ENCODE results near the gene TLCD5.

The TLCD5 gene

DNA sequence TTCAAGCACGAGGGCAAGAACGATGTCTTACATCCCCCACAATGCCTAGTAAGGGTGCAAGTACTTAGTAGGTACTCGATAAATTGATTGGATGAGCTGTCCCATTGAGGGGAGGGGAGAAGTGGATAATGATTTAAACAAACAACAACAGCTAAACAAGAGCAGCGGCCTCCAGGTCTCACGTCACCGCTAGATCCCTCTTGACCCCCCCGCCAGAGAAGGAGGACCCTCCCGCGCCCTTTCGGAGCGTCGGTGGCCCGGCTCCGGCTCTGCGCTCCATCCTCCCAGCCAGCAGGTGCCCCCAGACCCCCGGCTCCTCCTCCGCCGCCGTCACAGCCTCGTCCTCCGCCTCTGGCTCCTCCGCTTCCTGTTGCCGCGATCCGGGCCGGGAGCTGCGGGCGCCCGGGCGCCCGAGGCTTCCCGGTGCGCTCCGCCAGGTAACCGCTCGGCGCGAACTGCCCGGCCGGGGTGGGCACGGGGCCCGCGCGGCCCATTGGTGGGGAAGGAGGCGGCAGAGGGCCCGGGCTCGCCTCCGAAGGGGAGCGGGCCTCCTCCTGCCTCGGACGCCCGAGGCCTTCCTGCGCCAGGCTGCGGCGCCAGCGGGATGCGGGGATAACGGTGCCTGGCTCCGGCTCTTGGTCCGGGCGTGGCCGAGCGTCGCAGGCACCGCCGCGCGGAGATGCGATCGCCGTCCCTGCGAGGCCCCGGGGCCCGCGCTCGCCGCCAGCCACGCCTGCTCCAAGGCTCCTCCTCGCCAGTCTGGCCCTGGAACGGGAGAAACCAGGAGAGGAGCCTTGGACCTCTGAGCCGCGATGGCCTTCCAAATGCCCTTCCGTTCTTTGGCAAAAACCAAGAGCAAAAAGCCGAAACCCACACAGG lies at the start of gene TLCD5:
TLCD5 (plus strand) TSS at position 368 of the 879 bp plus-strand sequence. CDS start 2,143 bp downstream, outside the sequence.
- DNase-seq, result peak; percentile 36

DNA sequence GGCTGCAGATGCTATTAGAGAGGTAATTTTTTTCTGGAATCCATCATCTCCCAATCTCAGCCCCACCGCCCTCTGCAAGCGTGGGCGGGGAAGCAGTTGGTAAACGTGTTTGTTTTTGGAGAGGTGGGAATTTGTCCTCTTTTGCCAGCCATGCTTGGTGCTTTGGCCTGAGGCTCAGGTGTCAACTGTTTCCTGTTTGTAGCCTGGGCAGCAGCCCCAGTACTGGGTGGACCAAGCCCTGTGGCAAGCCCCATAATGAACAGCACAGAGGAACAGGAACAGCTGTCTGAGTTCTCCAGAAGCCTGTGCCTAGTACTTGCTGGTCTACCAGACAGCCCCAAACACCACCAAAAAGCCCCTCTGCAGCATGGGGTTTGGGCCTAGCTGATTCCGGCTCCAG lies 45.6 kb upstream of the TLCD5 start:
- no peak for DNase-seq

DNA sequence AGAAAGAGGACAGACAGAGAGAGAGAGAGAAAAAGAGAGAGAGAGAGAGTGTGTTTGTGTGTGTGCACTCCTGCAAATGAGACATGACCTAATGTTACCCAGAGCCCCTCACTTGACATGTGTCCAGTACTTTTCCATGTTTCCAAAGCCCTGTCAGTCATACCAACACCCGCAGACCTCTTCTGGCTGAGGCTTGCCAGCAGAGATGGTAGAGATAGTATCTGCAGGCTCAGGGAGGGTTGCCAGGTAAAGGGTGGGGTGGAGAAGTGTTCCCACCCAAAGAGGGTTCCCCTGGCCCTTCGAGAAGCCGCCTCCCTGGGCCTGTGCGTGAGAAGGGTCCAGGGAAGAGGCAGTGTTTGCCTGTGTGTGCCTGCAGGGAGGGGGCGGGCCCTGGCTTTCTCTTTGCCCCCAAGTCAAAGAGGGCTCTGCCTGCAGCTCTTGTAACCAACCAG lies 44.5 kb upstream of the TLCD5 start:
- no peak for DNase-seq

DNA sequence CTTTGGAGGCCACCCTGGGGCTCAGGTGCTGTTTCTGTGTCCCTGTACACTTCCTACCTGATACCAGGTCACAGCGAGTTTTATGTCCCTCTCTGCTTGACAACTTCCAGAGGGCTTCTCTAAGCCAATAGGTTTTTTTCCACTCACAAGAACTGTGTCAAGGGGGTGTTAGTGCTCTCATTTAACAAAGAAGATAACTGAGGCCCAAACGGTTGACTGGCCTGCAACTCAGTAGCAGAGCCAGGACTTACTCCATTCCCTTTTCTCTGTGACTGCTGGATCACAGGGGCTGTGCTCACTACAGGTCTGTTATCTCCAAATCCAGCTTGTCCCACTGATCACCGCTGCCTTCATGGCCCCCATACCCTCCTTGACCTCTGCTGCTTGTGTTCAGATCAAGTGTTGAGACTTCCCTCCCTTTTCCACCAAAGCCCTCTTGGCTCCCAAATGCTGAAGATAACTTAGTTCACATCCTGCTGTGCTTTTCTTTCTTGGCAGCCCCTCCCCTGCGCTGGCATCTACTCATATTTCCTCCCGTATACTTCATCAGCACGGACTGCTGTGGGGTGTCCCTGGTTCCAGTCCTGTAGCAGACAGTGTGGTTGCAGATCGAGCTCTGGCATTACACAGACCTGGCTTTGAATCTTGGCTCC lies 43.8 kb upstream of the TLCD5 start:
- no peak for DNase-seq

DNA sequence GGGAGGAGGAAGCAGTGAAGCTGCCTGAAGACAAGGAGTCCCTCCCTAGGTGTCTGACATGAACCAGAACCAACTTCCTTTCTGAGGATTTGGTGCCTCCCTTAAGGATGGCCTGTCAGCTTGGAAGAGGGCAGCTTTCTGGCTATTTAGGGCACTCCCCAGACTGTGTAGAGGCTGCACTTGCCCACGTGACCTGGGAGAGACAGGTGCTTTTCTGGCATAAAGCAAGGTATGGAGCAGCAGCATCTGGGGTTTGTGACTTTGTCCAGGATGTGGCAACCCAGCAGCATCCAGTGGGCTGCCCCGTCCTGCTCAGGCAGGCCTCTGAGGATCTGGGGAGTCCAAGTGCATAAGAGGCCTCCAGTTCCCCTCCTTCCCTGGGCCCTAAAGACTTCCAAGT lies 42.0 kb upstream of the TLCD5 start:
- no peak for DNase-seq

DNA sequence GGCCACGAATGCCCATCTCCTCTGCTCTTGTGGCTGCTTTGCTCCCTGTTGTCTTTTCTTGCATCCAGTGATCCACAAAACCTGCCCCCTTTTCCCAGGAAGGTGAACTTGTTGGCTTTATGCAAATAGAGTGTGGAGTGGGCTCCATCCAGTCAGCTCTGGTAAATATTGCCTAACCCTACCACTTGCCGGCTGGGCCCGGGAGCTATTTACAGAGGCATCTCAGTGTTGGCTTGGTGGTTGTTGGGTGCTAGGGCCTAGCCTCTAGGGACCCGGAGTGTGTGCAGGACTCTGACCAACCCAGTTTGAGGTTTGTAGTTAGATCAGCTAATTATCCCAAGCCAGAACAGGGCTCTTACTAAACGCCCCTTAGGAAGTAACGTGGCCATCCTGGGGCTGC lies 40.8 kb upstream of the TLCD5 start:
- no peak for DNase-seq

DNA sequence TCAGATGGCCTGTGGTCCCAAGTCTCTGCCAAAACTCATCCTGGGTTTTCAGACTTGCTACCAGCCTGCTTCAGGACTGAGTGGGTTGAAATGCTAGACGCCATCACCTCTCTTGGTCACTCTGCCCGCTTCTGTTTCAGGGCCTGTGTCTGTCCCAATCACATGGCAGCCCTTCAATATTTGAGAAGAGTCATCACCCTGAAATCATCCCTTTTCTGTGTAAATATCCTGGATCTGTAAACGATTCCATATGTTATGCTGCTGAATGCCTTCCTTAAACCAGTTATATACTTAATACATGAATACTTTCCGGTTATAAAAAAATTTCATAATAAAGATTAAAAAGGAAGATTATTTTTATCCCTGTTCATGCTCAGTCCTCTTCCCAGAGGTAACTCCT lies 39.8 kb upstream of the TLCD5 start:
- DNase-seq, result no peak

DNA sequence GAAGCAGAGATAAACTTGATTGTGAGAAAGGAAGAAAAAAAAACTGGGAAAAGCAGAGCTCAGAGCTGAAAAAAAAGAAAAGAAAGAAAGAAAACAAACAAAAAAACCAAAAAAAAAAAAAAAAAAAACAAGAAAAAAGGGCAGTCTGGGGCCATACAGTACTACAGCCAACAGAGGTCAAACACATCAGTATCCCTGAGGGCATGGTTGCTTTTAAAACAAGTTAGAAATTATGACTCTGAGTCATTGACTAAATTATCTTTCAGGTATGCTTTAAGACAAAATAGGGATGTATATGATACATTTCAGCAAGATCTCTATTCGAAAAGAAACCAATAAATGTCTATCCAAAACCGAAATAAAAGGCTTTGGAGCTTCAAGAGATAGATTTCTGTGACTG lies 37.1 kb upstream of the TLCD5 start:
- no peak for DNase-seq

DNA sequence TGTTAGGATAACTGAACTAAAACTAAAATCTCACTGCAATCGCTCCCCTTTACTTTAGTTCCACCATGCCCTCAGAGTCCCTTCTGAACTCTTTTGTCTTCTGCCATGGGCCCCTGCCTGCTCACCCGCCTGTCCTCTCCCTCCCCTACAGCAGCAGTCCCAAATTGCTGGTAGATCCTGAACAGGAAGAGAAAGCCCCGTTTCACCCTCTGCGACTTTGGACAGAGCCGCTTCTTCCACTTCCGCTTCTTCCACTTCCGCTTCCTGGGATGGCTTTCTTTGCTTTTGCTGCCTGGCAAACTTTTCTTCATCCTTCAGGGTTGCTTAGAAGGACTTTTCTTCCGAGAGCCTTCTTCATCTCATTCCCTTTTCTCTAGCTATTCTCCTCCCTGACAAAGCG lies 35.7 kb upstream of the TLCD5 start:
- DNase-seq, result no peak

DNA sequence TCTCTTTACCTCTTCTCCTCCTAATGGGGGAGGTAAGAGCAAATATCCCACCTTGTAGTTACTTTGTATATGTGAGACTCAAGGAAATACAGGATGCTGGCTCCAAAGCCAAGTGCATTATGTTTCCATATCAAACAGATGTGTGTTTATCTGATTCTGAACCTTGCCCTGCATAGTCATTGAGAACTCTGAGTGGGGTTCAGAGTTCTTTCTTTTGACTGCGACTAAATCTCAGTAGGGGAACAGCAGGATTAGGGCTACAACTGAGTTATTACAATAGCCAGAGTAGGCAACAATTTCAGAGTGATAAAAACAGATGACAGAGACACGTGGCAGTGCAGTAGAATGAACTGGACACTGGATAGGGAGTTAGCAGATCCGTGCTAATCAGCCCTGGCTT lies 34.1 kb upstream of the TLCD5 start:
- no peak for DNase-seq

DNA sequence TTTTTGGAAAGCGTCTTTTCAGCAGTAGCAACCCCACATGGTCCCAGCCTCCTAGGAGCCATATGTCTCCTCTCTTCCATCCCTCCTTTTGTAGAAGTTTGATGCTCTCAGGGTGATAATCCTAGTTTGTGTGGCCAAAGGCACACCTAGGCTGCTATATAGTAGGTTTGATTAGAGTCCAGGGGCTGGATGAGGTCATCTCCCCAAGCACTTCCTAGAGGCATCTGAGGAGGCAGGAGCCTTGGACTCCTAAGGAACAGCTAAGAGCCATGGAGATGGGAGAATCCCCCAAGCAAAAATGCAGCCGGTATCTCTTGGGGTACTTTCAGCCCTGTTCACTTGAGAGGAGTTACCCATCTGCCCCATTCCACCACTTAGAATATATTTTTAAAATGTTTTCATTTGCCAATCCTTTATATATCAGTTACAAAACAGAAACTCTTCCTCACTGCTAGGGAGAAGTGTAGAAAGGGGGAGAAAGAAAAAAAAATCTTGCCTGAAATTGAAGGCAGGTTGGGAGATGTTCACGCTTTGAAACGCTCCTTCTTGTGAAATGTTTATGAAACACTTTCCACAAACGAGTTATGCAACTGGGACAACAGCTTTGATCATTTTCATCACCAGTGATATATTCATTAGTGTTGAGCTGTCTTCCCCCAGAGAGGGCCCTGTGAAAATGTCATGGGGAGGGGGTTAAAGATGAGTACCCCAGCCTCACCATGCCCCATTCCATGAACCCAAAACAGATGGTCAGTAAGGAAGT lies 31.9 kb upstream of the TLCD5 start:
- DNase-seq, result no peak

DNA sequence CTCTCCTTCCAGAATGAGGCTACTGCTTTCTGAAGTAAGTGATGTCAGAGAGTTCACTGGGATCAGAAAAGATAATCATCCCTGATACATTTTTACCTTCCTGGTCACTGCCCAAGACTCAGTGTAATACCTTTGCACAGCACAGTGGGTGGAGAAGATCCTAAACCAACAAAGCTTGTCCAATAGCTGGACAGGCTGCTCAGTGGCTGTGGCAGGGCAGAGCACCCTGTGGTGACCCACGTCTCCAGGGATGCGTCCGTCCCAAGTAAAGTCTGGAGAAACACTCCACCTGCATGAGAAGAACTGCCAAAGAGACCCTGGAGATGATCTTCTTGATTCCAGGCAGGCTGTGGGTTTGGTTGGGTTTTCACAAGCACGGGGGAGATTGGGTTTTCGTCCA lies 31.0 kb upstream of the TLCD5 start:
- no peak for DNase-seq

DNA sequence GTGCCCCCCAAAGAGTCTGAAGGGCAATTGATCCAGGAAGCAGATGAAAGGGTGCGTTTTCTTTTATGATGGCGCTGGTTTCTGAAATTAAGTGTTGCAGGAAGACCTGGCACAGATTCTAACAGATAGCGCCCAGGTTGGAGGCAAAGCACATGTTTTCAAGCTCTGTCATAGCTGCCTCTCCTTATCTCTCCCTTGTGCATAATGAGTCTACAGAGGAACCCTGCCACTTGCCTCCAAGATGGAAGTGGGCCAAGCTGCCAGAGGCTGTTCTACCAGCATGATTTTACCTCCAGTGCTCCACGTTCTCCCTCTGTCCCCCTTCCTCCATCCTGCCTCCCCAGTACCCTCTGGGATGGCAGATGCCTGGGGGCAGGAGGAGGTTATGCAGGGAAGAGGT lies 30.0 kb upstream of the TLCD5 start:
- DNase-seq, result no peak

DNA sequence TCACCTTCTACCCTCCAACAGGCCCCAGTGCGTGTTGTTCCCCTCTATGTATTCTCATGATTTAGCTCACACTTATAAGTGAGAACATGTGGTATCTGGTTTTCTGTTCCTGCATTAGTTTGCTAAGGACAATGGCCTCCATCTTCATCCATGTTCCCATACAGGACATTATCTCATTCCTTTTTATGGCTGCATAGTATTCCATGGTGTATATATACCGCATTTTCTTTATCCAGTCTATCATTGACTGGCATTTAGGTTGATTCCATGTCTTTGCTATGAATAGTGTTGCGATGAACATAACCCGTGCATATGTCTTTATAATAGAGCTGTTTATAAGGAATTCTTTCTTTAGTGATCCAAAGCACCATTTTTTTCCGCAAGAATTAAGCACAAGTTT lies 28.5 kb upstream of the TLCD5 start:
- no peak for DNase-seq

DNA sequence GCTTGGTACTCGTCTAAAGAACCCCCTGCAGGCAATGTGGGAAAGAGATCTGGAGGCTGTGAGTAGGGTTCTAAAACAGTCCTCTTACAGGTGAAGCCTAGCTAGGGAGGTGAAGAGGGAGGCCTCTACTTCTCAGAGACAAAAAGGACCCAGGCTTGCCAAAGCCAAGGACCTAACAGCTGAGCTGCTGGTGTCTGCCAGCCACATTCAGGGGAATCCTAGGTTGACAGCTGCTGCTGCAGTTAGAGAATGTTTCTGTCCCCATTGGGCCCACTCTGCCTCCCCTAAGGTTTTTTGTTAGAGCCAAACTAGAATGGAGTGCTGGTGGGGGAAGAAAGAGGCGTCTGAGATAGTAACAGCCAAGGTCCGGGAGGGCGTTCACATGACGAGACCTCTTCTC lies 26.6 kb upstream of the TLCD5 start:
- DNase-seq, result no peak

DNA sequence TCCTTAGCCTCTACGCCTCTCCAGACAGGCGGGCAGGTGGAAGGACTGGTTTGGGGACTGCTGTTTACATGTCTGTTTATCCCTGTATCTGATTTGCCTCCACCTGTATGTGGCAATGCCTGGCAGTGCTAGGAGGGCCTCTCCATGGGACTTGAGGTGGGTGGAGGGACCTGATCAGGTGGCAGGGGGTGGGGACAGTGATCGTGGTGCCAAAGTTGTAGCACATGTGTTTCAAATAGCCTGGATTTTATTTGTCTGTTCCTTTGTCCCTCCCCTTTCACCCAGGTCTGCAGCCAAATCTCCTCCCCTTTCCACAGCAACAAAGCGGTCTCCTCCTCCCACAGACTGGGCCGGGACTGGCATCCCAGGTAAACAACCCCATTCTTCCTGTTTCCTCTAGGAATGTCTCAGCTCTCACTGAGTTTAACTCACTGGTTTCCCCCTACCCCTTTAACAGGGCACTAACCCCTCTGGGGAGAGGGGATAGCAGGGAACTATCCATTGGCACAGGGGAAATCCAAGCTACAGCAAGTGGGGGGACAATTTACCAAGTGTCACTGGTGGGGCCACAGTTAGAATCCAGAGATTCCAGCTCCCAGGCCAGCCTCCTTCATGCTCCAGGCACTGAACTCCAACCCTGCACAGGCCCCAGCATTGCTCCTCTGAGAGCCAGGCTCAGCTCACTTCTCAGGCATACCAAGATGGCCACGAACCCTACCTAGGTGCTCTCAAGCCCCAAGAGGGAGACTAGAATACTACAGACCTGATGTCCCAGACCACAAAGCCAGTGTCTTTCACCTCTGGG lies 22.9 kb upstream of the TLCD5 start:
- no peak for DNase-seq

DNA sequence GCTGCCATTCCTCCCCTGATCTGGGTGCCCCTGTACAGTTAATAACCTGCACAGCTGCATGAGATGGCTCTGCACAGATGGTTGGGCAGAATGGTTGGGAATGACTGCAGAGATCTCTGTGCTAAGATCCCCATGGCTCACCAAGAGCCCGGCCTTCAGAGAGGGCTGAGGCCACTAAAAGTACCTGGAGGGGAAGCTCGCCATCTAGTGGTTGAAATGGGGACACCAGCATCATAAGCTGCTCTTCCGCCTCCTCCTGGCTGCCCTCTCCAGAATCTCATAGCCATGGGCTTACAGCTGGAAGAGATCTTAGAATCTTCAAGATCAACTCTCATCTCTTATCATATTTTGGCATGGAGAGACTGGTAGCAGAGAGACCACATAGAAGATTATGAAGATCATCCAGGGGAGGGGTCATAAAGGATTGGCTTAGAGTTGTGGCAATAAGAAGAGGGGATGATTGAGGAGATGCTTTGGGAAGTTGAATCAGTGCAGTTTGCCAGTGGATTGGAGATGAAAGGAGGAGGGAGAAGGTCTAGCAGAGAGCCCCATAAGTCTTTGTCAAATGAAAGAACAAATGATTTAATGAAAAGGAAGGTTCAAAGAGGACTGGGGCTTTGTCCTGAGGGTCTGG lies 22.0 kb upstream of the TLCD5 start:
- DNase-seq, result no peak

DNA sequence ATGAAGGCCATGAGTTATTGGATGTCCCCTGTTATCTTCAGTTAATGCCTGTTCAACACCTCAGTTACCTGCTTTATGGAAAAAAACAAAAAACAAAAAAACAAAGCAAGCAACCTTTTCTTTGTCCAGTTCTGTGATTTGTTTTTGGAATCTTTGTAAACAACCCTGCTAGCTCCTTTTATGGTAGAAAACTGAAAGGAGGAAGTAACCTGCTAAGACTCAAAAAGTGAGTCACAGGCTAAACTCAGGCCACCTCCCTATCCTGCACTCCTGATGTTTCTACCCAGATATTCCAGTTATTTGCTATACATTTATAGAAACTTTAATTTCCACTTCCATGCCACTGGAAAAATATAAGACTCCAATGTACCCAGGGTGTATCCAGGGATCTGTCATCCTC lies 20.6 kb upstream of the TLCD5 start:
- no peak for DNase-seq

DNA sequence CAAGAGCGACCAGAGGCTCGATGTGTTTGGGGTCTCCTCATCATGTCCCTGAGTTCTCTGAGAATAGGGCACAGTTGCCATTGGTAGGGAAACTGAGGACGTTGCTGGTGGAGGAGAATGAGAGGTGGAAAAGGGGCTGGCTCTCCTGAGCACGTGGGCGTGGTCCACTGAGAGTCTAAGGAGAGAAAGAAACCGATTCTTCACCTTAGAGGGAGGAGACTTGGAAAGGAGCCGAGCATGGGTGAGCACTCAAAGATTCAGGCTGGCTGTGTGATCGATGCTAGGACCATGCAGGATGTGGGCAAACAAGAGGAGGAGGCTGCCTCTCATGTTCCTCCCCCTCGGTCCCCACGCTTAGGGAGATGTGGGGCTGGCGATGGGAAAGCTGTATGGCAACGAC lies 19.8 kb upstream of the TLCD5 start:
- no peak for DNase-seq

DNA sequence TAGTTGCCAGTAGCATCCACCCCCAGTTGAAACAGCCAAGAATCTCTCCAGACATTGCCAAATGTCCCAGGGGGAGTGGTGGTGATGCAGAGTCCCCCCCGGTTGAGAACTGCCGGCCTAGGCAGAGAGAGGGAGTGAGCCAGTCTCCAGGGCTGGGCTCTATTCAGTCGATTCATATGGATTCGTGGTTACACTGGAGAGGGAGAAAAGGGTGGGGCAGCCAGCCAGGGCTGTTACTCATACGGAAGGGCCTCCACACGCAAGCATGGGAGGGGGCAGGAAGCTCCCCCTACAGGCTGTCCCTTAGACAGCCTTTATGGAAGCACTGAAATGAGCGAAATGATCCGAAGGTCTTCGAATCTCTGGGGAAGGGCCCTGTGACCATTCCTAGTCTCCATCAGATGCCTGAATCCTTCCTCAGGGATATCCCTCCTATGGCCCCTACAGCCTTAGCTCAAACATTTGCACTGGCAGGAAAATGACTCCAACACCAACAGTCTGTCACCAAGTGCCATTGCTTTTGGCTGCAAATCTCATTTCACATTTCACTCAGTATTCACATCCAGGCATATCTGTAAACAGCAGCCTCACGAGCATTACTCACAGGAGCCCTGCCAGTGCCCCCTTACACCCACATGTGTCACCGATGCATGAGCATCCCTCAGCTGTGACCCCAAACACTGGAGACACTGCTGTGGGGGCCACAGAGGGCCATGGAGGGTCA lies 18.4 kb upstream of the TLCD5 start:
- no peak for DNase-seq

DNA sequence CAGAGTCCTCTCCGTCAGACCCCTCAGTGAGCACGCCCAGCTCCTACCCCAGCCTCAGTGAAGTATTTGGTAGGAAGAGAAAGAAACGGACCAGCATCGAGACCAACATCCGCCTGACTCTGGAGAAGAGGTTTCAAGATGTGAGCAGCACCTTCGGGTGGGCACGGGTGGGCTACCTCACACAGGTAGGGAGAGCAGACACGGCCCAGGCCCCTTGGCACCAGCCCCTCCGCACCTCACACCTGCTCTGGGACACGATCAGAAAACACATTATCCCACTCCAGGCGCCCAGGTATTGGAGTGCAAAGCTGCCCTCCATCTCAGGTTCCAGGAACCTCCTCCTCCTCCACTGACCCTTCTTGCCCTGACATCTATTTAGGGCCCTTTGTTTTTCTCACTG lies 17.6 kb upstream of the TLCD5 start:
- DNase-seq, result no peak

DNA sequence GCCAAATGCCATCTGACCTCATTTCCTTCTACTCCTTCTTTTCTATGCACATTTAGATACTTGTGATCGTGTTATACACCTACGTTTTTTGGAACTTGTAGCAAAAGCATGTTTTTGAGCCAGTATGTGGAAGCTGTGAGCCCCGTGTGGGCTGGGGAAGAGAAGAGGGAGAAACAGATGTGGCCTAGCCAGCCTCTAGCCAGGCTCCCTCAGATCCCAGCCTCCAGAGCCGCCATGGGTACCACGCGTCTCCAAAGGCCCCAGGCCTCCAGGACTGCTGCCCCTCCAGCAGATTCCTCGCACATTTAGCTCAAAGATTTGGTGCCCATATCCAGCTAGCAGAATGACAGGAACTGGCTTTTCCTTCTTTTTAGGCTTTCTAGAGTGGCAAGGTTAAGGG lies 17.0 kb upstream of the TLCD5 start:
- DNase-seq, result no peak
